Peyer's patch (tissue), 4 donors: ENCODE measurements around the gene BMX. TPM values are rescaled to one million over a fixed set of nuclear protein-coding genes. Genes with fewer than 3 reads are reported as not detected.

Source experiments
- DNase-seq, 3 donors: peaks; one replicate each; pipeline ENCODE4 v3.0.0-alpha.2; 2017 to 2019
- H3K27ac ChIP-seq, 4 donors: fragments of 200-600 bp; sonication (generic); one replicate each; pipeline ENCODE4 v1.5.1; 2016 to 2019
- H3K27me3 ChIP-seq, 2 donors: fragments of 200-600 bp; sonication (generic); one replicate each; pipeline ENCODE4 v1.5.1; 2019
- H3K36me3 ChIP-seq, 3 donors: fragments of 200-600 bp; sonication (generic); one replicate each; pipeline ENCODE4 v1.5.1; 2016 to 2019
- H3K4me1 ChIP-seq, 4 donors: fragments of 200-600 bp; sonication (generic); one replicate each; pipeline ENCODE4 v1.5.1; 2016 to 2019
- H3K4me3 ChIP-seq, 4 donors: fragments of 200-600 bp; sonication (generic); 1 replicate in 3 of 4; 2 replicates in 1 of 4; pipeline ENCODE4 v1.5.1; 2016 to 2019; ENCODE audit warnings: mild to moderate bottlenecking in 1 of 4
- H3K9me3 ChIP-seq, 4 donors: fragments of 200-600 bp; sonication (generic); one replicate each; pipeline ENCODE4 v1.5.1; 2016 to 2019; ENCODE audit warnings: mild to moderate bottlenecking in 1 of 4
- CTCF ChIP-seq, 6 experiments: fragments of 450-650 bp in 4 of 6; fragments of 200-600 bp in 2 of 6; sonication (generic) in 1 of 6; IDR thresholded peaks; one replicate each; pipeline ENCODE4 v1.5.1; 2017 to 2019; ENCODE audit warnings: antibody characterized with exemption in 6 of 6, mild to moderate bottlenecking in 3 of 6, moderate library complexity in 1 of 6
- POLR2A ChIP-seq, 2 donors: fragments of 450-650 bp; IDR thresholded peaks; one replicate each; pipeline ENCODE4 v1.5.1; 2017; ENCODE audit warnings: antibody characterized with exemption in 2 of 2, mild to moderate bottlenecking in 2 of 2, moderate library complexity in 2 of 2
- total RNA-seq, 4 donors: library from RNA; depleted of rRNA; stranded (reverse); fragments of >200 nt; gene quantifications; one replicate each; pipeline ENCODE4 v1.1.0, GENCODE V29; 2016

BMX gene
- total RNA-seq, 4 donors from 2014 or later: 2.5 to 5.8 (median 4.0) TPM

- no peak for TF ChIP-seq POLR2A (IDR thresholded peaks at IDR 0.05)
- no peak for TF ChIP-seq CTCF (IDR thresholded peaks at IDR 0.05)
- DNase-seq: no peak
- no peak overlapping the region for H3K27ac ChIP-seq
- no peaks in the 10 kb centered on the region for H3K4me1 ChIP-seq
- no peak overlapping the region for H3K4me3 ChIP-seq
- no peaks in the 10 kb centered on the region for H3K36me3 ChIP-seq
- no peaks in the 10 kb centered on the region for H3K27me3 ChIP-seq
- H3K9me3 ChIP-seq: no peaks in the 10 kb centered on the region
Observed at GRCh38 chrX:15546745-15547144, 46.1 kb downstream of the BMX start.

- no peak overlapping the region for H3K27ac ChIP-seq
- TF ChIP-seq POLR2A (IDR thresholded peaks at IDR 0.05): no peak
- no peak for TF ChIP-seq CTCF (IDR thresholded peaks at IDR 0.05)
- H3K4me3 ChIP-seq: no peak overlapping the region
Observed at GRCh38 chrX:15547356-15547755, 46.7 kb downstream of the BMX start.

GRCh38 chrX:15549189-15550012, 48.8 kb downstream of the BMX start:
- no peaks in the 10 kb centered on the region for H3K36me3 ChIP-seq
- H3K9me3 ChIP-seq: no peaks in the 10 kb centered on the region
- H3K27ac ChIP-seq: no peak overlapping the region
- no peaks in the 10 kb centered on the region for H3K27me3 ChIP-seq
- no peak for DNase-seq
- no peak for TF ChIP-seq POLR2A (IDR thresholded peaks at IDR 0.05)
- TF ChIP-seq CTCF (IDR thresholded peaks at IDR 0.05): no peak
- no peak overlapping the region for H3K4me3 ChIP-seq
- no peaks in the 10 kb centered on the region for H3K4me1 ChIP-seq

More at GRCh38 chrX:15547356-15547755, 46.7 kb downstream of the BMX start:
- Histone ChIP-seq H3K9me3 (no peaks in the 10 kb centered on the region), H3K4me1 (no peaks in the 10 kb centered on the region), H3K36me3 (no peaks in the 10 kb centered on the region), H3K27me3 (no peaks in the 10 kb centered on the region)
- no peak for DNase-seq

- Histone ChIP-seq H3K4me3 (no peak overlapping the region), H3K36me3 (no peaks in the 10 kb centered on the region), H3K9me3 (no peaks in the 10 kb centered on the region), H3K27ac (no peak overlapping the region), H3K4me1 (no peaks in the 10 kb centered on the region), H3K27me3 (no peaks in the 10 kb centered on the region)
- TF ChIP-seq CTCF (IDR thresholded peaks at IDR 0.05): no peak
- TF ChIP-seq POLR2A (IDR thresholded peaks at IDR 0.05): no peak
- DNase-seq: no peak
Observed at GRCh38 chrX:15559227-15559626, 58.6 kb downstream of the BMX start.

- Histone ChIP-seq H3K36me3 (no peaks in the 10 kb centered on the region), H3K27ac (no peak overlapping the region), H3K4me1 (no peaks in the 10 kb centered on the region), H3K27me3 (no peaks in the 10 kb centered on the region), H3K4me3 (no peak overlapping the region), H3K9me3 (no peaks in the 10 kb centered on the region)
- TF ChIP-seq CTCF (IDR thresholded peaks at IDR 0.05) (no peak), POLR2A (IDR thresholded peaks at IDR 0.05) (no peak)
- DNase-seq: no peak
Observed at GRCh38 chrX:15560924-15561323, 60.3 kb downstream of the BMX start.
